ENCODE results near the gene PCID2.

Gene PCID2

DNA sequence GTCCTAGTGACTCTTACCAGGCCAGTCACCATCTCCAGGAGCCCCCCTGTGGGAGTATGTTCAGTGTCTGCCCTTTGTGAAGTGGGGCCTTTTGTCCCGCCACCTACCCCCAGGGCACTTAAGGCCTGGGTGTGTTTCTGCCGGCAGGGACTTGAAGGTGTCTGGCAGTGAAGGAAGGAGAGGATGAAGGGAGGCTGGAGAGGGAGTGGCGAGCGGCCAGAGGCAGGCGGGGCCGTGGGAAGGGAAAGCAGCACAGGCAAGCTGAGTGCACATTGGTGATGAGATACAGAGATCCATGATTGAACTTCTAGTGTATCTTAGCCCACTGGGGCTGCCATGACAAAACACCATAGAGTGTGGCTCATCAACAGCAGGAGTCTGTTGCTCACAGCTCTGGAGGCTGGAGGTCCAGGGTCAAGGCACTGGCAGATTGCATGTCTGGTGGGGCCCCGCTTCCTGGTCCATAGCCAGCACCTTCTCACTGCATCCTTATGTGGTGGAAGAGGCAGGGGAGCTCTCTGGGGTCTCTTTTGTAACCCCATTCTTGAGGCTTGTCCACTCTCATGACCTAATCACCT lies 18.5 kb upstream of the PCID2 start:
- H3K9ac ChIP-seq (ENCODE audit: low read length), result no peak overlapping the region
- H3K27me3 ChIP-seq (ENCODE audit: low read length), result no peaks in the 10 kb centered on the region
- H3K36me3 ChIP-seq (ENCODE audit: low read length), result peaks cover 8% of the 10 kb centered on the region; the same call in 1 of the 2 replicates
- no peak overlapping the region for H2AFZ ChIP-seq (ENCODE audit: low read depth, low read length, severe bottlenecking)
- no peak overlapping the region for H3K4me3 ChIP-seq (ENCODE audit: insufficient read depth, low read length, poor library complexity, severe bottlenecking)
- H4K20me1 ChIP-seq (ENCODE audit: low read depth, low read length), result no peaks in the 10 kb centered on the region
- H3K27ac ChIP-seq (ENCODE audit: low read depth, low read length), result no peak overlapping the region
- no peaks in the 10 kb centered on the region for H3K9me2 ChIP-seq (replicated peaks; ENCODE audit: insufficient read depth, low read length)
- H3K9me3 ChIP-seq (ENCODE audit: insufficient read depth, low read length), result no peaks in the 10 kb centered on the region
- TF ChIP-seq EZH2phosphoT487 (conservative IDR thresholded peaks at IDR 0.05; ENCODE audit: low read length), result no peak
- TF ChIP-seq, protein P1, sequence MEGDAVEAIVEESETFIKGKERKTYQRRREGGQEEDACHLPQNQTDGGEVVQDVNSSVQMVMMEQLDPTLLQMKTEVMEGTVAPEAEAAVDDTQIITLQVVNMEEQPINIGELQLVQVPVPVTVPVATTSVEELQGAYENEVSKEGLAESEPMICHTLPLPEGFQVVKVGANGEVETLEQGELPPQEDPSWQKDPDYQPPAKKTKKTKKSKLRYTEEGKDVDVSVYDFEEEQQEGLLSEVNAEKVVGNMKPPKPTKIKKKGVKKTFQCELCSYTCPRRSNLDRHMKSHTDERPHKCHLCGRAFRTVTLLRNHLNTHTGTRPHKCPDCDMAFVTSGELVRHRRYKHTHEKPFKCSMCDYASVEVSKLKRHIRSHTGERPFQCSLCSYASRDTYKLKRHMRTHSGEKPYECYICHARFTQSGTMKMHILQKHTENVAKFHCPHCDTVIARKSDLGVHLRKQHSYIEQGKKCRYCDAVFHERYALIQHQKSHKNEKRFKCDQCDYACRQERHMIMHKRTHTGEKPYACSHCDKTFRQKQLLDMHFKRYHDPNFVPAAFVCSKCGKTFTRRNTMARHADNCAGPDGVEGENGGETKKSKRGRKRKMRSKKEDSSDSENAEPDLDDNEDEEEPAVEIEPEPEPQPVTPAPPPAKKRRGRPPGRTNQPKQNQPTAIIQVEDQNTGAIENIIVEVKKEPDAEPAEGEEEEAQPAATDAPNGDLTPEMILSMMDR (IDR thresholded peaks at IDR 0.05; ENCODE audit: insufficient read depth, low read length, poor library complexity, severe bottlenecking), result no peak
- no peaks in the 10 kb centered on the region for H3F3A ChIP-seq (ENCODE audit: insufficient read depth)
- peaks cover 16% of the 10 kb centered on the region for H3K79me2 ChIP-seq (ENCODE audit: insufficient read depth, low read length)
- no peak overlapping the region for H3K4me2 ChIP-seq (ENCODE audit: low read depth, low read length, poor library complexity, severe bottlenecking)

DNA sequence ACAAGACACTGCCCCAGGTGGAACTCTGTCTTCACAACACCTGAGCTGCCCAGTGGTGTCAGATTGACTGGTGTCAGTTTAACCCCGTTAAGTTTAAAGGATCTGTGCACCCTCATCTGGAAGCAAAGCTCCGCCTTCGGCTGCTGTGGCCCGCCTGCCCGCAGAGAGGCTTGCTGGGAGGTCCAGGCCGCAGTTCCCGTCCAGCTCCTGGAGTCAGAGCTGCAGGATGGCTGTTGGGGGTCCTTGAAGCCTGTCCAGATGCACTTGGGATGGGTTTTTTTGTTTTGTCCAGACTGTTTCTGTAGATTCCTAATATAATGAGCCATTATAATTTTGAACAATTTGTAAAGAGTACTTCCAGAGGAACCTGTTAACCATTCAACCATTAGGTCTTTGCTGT lies 17.0 kb upstream of the PCID2 start:
- TF ChIP-seq, protein P1 (IDR thresholded peaks at IDR 0.05; ENCODE audit: insufficient read depth, low read length, poor library complexity, severe bottlenecking), result no peak
- TF ChIP-seq EZH2phosphoT487 (conservative IDR thresholded peaks at IDR 0.05; ENCODE audit: low read length), result no peak
- H3K27ac ChIP-seq (ENCODE audit: low read depth, low read length), result no peak overlapping the region
- no peaks in the 10 kb centered on the region for H3F3A ChIP-seq (ENCODE audit: insufficient read depth)
- H2AFZ ChIP-seq (ENCODE audit: low read depth, low read length, severe bottlenecking), result no peak overlapping the region
- peaks cover 8% of the 10 kb centered on the region; the same call in 1 of the 2 replicates for H3K36me3 ChIP-seq (ENCODE audit: low read length)
- H3K9me3 ChIP-seq (ENCODE audit: insufficient read depth, low read length), result no peaks in the 10 kb centered on the region
- no peak overlapping the region for H3K4me3 ChIP-seq (ENCODE audit: insufficient read depth, low read length, poor library complexity, severe bottlenecking)
- H3K9me2 ChIP-seq (replicated peaks; ENCODE audit: insufficient read depth, low read length), result no peaks in the 10 kb centered on the region
- no peaks in the 10 kb centered on the region for H4K20me1 ChIP-seq (ENCODE audit: low read depth, low read length)
- no peak overlapping the region for H3K4me2 ChIP-seq (ENCODE audit: low read depth, low read length, poor library complexity, severe bottlenecking)
- no peak overlapping the region for H3K9ac ChIP-seq (ENCODE audit: low read length)
- peaks cover 28% of the 10 kb centered on the region for H3K79me2 ChIP-seq (ENCODE audit: insufficient read depth, low read length)
- no peaks in the 10 kb centered on the region for H3K27me3 ChIP-seq (ENCODE audit: low read length)

DNA sequence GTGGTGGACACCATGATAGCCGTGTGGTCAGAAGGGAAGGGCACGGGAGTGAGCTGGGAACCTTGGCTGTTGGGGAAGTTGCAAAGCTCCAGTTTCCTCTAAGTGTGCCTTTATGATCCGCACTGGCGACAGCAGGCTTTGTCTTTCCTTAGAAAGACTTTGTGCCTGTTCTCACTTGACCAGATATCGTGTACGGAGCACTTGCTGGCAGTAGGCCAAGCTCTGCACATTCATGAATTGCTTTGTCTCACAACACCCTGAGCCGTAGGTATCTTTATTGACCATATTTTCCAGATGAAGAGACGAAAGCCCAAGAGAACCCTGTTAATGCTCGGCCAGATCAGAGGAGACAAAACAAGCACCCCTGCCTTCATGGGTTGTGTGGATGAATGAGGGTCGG lies 16.0 kb upstream of the PCID2 start:
- Histone ChIP-seq H2AFZ (ENCODE audit: low read depth, low read length, severe bottlenecking) (no peak overlapping the region), H3K36me3 (ENCODE audit: low read length) (peaks cover 8% of the 10 kb centered on the region; the same call in 1 of the 2 replicates), H3K27me3 (ENCODE audit: low read length) (no peaks in the 10 kb centered on the region), H3K4me3 (ENCODE audit: insufficient read depth, low read length, poor library complexity, severe bottlenecking) (no peak overlapping the region), H3K79me2 (ENCODE audit: insufficient read depth, low read length) (peaks cover 38% of the 10 kb centered on the region), H3F3A (ENCODE audit: insufficient read depth) (no peaks in the 10 kb centered on the region), H3K9me3 (ENCODE audit: insufficient read depth, low read length) (no peaks in the 10 kb centered on the region), H4K20me1 (ENCODE audit: low read depth, low read length) (no peaks in the 10 kb centered on the region), H3K4me2 (ENCODE audit: low read depth, low read length, poor library complexity, severe bottlenecking) (no peak overlapping the region), H3K27ac (ENCODE audit: low read depth, low read length) (no peak overlapping the region), H3K9me2 (replicated peaks; ENCODE audit: insufficient read depth, low read length) (no peaks in the 10 kb centered on the region), H3K9ac (ENCODE audit: low read length) (no peak overlapping the region)
- no peak for TF ChIP-seq EZH2phosphoT487 (conservative IDR thresholded peaks at IDR 0.05; ENCODE audit: low read length)
- TF ChIP-seq, protein P1 (IDR thresholded peaks at IDR 0.05; ENCODE audit: insufficient read depth, low read length, poor library complexity, severe bottlenecking), result no peak
